Measurements from ENCODE around the gene LPCAT3.

The LPCAT3 gene

GRCh38 chr12:6957741-6958608, 60.3 kb downstream of the LPCAT3 start:
- H3K27me3 Mint-ChIP-seq: no peaks in the 10 kb centered on the region
- H3K27ac Mint-ChIP-seq: peak overlapping the region; percentile 99
- H3K36me3 Mint-ChIP-seq (ENCODE audit: low read depth): peaks cover 86% of the 10 kb centered on the region
- H3K9me3 Mint-ChIP-seq: no peaks in the 10 kb centered on the region
- peaks cover 98% of the 10 kb centered on the region for H3K4me1 Mint-ChIP-seq (ENCODE audit: low read depth)
- peak overlapping the region; percentile 98 for H3K4me3 Mint-ChIP-seq

GRCh38 chr12:6957151-6957701, 61.0 kb downstream of the LPCAT3 start:
- peaks cover 92% of the 10 kb centered on the region for H3K4me1 Mint-ChIP-seq (ENCODE audit: low read depth)
- H3K4me3 Mint-ChIP-seq: peak overlapping the region; percentile 98
- H3K27ac Mint-ChIP-seq: peak overlapping the region; percentile 99
- no peaks in the 10 kb centered on the region for H3K27me3 Mint-ChIP-seq
- H3K36me3 Mint-ChIP-seq (ENCODE audit: low read depth): peaks cover 93% of the 10 kb centered on the region
- no peaks in the 10 kb centered on the region for H3K9me3 Mint-ChIP-seq

GRCh38 chr12:6956021-6956727, 62.1 kb downstream of the LPCAT3 start:
- Mint-ChIP-seq H3K27me3 (no peaks in the 10 kb centered on the region), H3K4me3 (peak overlapping the region; percentile 98), H3K27ac (peak overlapping the region; percentile 99), H3K4me1 (ENCODE audit: low read depth) (peaks cover 81% of the 10 kb centered on the region), H3K9me3 (no peaks in the 10 kb centered on the region), H3K36me3 (ENCODE audit: low read depth) (peaks cover 86% of the 10 kb centered on the region)

- Mint-ChIP-seq H3K27ac (peak overlapping the region; percentile 99), H3K4me3 (peak overlapping the region; percentile 98), H3K36me3 (ENCODE audit: low read depth) (peaks cover 78% of the 10 kb centered on the region), H3K27me3 (no peaks in the 10 kb centered on the region), H3K4me1 (ENCODE audit: low read depth) (peaks cover 81% of the 10 kb centered on the region), H3K9me3 (no peaks in the 10 kb centered on the region)
These were observed 62.9 kb downstream of the LPCAT3 start for GRCh38 chr12:6955108-6956020.

- H3K4me3 Mint-ChIP-seq: peak overlapping the region; percentile 98
- no peaks in the 10 kb centered on the region for H3K9me3 Mint-ChIP-seq
These were observed 63.8 kb downstream of the LPCAT3 start for GRCh38 chr12:6954316-6955107.

GRCh38 chr12:6953442-6954315, 64.6 kb downstream of the LPCAT3 start:
- no peaks in the 10 kb centered on the region for H3K27me3 Mint-ChIP-seq
- H3K4me3 Mint-ChIP-seq: peak overlapping the region; percentile 98
- peaks cover 65% of the 10 kb centered on the region for H3K36me3 Mint-ChIP-seq (ENCODE audit: low read depth)
- H3K9me3 Mint-ChIP-seq: no peaks in the 10 kb centered on the region
- H3K4me1 Mint-ChIP-seq (ENCODE audit: low read depth): peaks cover 81% of the 10 kb centered on the region
- peak overlapping the region; percentile 99 for H3K27ac Mint-ChIP-seq

More at GRCh38 chr12:6954316-6955107, 63.8 kb downstream of the LPCAT3 start:
- Mint-ChIP-seq H3K27me3 (no peaks in the 10 kb centered on the region), H3K27ac (peak overlapping the region; percentile 99), H3K36me3 (ENCODE audit: low read depth) (peaks cover 73% of the 10 kb centered on the region), H3K4me1 (ENCODE audit: low read depth) (peaks cover 81% of the 10 kb centered on the region)

- peak overlapping the region; percentile 98 for H3K4me3 Mint-ChIP-seq
- H3K9me3 Mint-ChIP-seq: no peaks in the 10 kb centered on the region
- peak overlapping the region; percentile 99 for H3K27ac Mint-ChIP-seq
- peaks cover 81% of the 10 kb centered on the region for H3K4me1 Mint-ChIP-seq (ENCODE audit: low read depth)
- no peaks in the 10 kb centered on the region for H3K27me3 Mint-ChIP-seq
- H3K36me3 Mint-ChIP-seq (ENCODE audit: low read depth): peaks cover 58% of the 10 kb centered on the region
These were observed 65.3 kb downstream of the LPCAT3 start for GRCh38 chr12:6952863-6953441.

- Mint-ChIP-seq H3K27ac (peak overlapping the region; percentile 99), H3K4me3 (peak overlapping the region; percentile 98)
These were observed 66.0 kb downstream of the LPCAT3 start for GRCh38 chr12:6952121-6952862.

GRCh38 chr12:6951551-6952120, 66.6 kb downstream of the LPCAT3 start:
- Mint-ChIP-seq H3K27me3 (no peaks in the 10 kb centered on the region), H3K4me1 (ENCODE audit: low read depth) (peaks cover 81% of the 10 kb centered on the region), H3K27ac (peak overlapping the region; percentile 99), H3K9me3 (no peaks in the 10 kb centered on the region), H3K4me3 (peak overlapping the region; percentile 98), H3K36me3 (ENCODE audit: low read depth) (peaks cover 50% of the 10 kb centered on the region)

More at GRCh38 chr12:6952121-6952862, 66.0 kb downstream of the LPCAT3 start:
- H3K9me3 Mint-ChIP-seq: no peaks in the 10 kb centered on the region
- H3K4me1 Mint-ChIP-seq (ENCODE audit: low read depth): peaks cover 81% of the 10 kb centered on the region
- H3K27me3 Mint-ChIP-seq: no peaks in the 10 kb centered on the region
- H3K36me3 Mint-ChIP-seq (ENCODE audit: low read depth): peaks cover 56% of the 10 kb centered on the region

- no peaks in the 10 kb centered on the region for H3K27me3 Mint-ChIP-seq
- peaks cover 46% of the 10 kb centered on the region for H3K36me3 Mint-ChIP-seq (ENCODE audit: low read depth)
- peak within 1 kb of the TSS; percentile 99 for H3K27ac Mint-ChIP-seq
- no peaks in the 10 kb centered on the region for H3K9me3 Mint-ChIP-seq
- H3K4me3 Mint-ChIP-seq: peak within 1 kb of the TSS; percentile 98
- peaks cover 81% of the 10 kb centered on the region for H3K4me1 Mint-ChIP-seq (ENCODE audit: low read depth)
These were observed 67.3 kb downstream of the LPCAT3 start, which contains the start of gene PTPN6 for GRCh38 chr12:6950811-6951540. TSS of gene PTPN6 (plus strand) at chr12:6951356. CDS start at chr12:6951513, 157 bp downstream.

GRCh38 chr12:6950401-6950801, 67.9 kb downstream of the LPCAT3 start:
- Mint-ChIP-seq H3K27me3 (no peaks in the 10 kb centered on the region), H3K4me3 (peak overlapping the region; percentile 98), H3K27ac (peak overlapping the region; percentile 99), H3K4me1 (ENCODE audit: low read depth) (peaks cover 81% of the 10 kb centered on the region), H3K9me3 (no peaks in the 10 kb centered on the region), H3K36me3 (ENCODE audit: low read depth) (peaks cover 46% of the 10 kb centered on the region)

All from stimulated activated naive CD8-positive, alpha-beta T cell treated with anti-CD3 and anti-CD28 coated beads, Interleukin-15, Interleukin-2, amounts not matched to agents 100 ng/mL and 50 ng/mL, for 24 hours (primary cell).